ENCODE measurements around the gene CLSTN1. TPM values are rescaled to one million over a fixed set of nuclear protein-coding genes. Genes with fewer than 3 reads are reported as not detected.

CLSTN1 gene
- total RNA-seq, 1 experiment from 2014 or later: 143 TPM

GRCh38 chr1:9703165-9703509, 120.6 kb downstream of the CLSTN1 start:
- Histone ChIP-seq H3K27ac (ENCODE audit: low read length) (no peak overlapping the region), H3K9me3 (ENCODE audit: control insufficient read depth, insufficient read depth, low read depth, low read length) (no peaks in the 10 kb centered on the region), H3K4me3 (ENCODE audit: low read depth in 2 of 2, low read length in 2 of 2) (no peak overlapping the region), H3K4me1 (ENCODE audit: control insufficient read depth, insufficient read depth, low read length) (peaks cover 8% of the 10 kb centered on the region), H3K27me3 (ENCODE audit: control insufficient read depth, insufficient read depth, low read length) (no peaks in the 10 kb centered on the region), H3K36me3 (ENCODE audit: control insufficient read depth, insufficient read depth, low read length) (no peaks in the 10 kb centered on the region)
- TF ChIP-seq CTCF (IDR thresholded peaks at IDR 0.05) (no peak), POLR2AphosphoS5 (IDR thresholded peaks at IDR 0.05; ENCODE audit: low read depth, low read length) (no peak), TCF7L2 (IDR thresholded peaks at IDR 0.05; ENCODE audit: low read depth, low read length) (no peak), SIN3A (IDR thresholded peaks at IDR 0.05; ENCODE audit: borderline replicate concordance, insufficient read depth, low read depth, low read length) (no peak), REST (IDR thresholded peaks at IDR 0.05; ENCODE audit: insufficient read depth in 1 of 2, low read depth in 2 of 2, low read length in 1 of 2) (no peak)
- BruUV-seq (replicated peaks): no TSS peak
- intact Hi-C loops (cut with micrococcal nuclease; ENCODE audit: unreplicated experiment) (no loop called here), in situ Hi-C loops (cut with HindIII; ENCODE audit: low pct_unique_long_range_greater_than_20kb, low sequenced_read_pairs) (no loop called here)
- ATAC-seq (no peak), DNase-seq (ENCODE audit: low read depth, low spot score) (no peak)
- ChIA-PET CTCF (interaction anchor here (0.5 kb wide), 1 partner anchor 38 kb away, joined by 8 read pairs; no protein-coding TSS in a partner anchor), POLR2A (interaction anchor here (0.6 kb wide), 1 partner anchor 11 kb away, joined by 4 read pairs; no protein-coding TSS in a partner anchor)

GRCh38 chr1:9701665-9702064, 122.1 kb downstream of the CLSTN1 start:
- TF ChIP-seq REST (IDR thresholded peaks at IDR 0.05; ENCODE audit: insufficient read depth in 1 of 2, low read depth in 2 of 2, low read length in 1 of 2): no peak
- no peak for TF ChIP-seq CTCF (IDR thresholded peaks at IDR 0.05)
- no peak for TF ChIP-seq TCF7L2 (IDR thresholded peaks at IDR 0.05; ENCODE audit: low read depth, low read length)
- no peak for TF ChIP-seq SIN3A (IDR thresholded peaks at IDR 0.05; ENCODE audit: borderline replicate concordance, insufficient read depth, low read depth, low read length)
- no peak for TF ChIP-seq POLR2AphosphoS5 (IDR thresholded peaks at IDR 0.05; ENCODE audit: low read depth, low read length)
- intact Hi-C loops (cut with micrococcal nuclease; ENCODE audit: unreplicated experiment): no loop called here
- DNase-seq (ENCODE audit: low read depth, low spot score) (no peak), ATAC-seq (no peak)
- in situ Hi-C loops (cut with HindIII; ENCODE audit: low pct_unique_long_range_greater_than_20kb, low sequenced_read_pairs): no loop called here
- no peak overlapping the region for H3K4me3 ChIP-seq (ENCODE audit: low read depth in 2 of 2, low read length in 2 of 2)
- ChIA-PET POLR2A (interaction anchor here (0.8 kb wide), 1 partner anchor 9 kb away, joined by 8 read pairs; no protein-coding TSS in a partner anchor), CTCF (interaction anchor here (0.7 kb wide), 1 partner anchor 9 kb away, joined by 4 read pairs; no protein-coding TSS in a partner anchor)
- no peaks in the 10 kb centered on the region for H3K9me3 ChIP-seq (ENCODE audit: control insufficient read depth, insufficient read depth, low read depth, low read length)
- H3K27me3 ChIP-seq (ENCODE audit: control insufficient read depth, insufficient read depth, low read length): no peaks in the 10 kb centered on the region
- peaks cover 8% of the 10 kb centered on the region for H3K4me1 ChIP-seq (ENCODE audit: control insufficient read depth, insufficient read depth, low read length)
- no TSS peak for BruUV-seq (replicated peaks)
- no peak overlapping the region for H3K27ac ChIP-seq (ENCODE audit: low read length)
- no peaks in the 10 kb centered on the region for H3K36me3 ChIP-seq (ENCODE audit: control insufficient read depth, insufficient read depth, low read length)
